Naive B cell (primary cell): Measurements from ENCODE around the gene IZUMO1. TPM values are rescaled to one million over a fixed set of nuclear protein-coding genes. Genes with fewer than 3 reads are reported as not detected.
"Not testable (repeated sequence)": the region's sequence is repeated elsewhere in the genome, so short reads cannot be mapped to it uniquely, and the experiment has no call there.

Source experiments
- ATAC-seq, 2 donors: fragments of 150-1000 bp; cut with Tn5 transposase; 2 replicates each; pipeline ENCODE4 v1.10.0; 2021; ENCODE audit warnings: low read depth in 2 of 2, mild to moderate bottlenecking in 2 of 2, moderate library complexity in 2 of 2
- DNase-seq: peaks from one replicate; pipeline ENCODE4 v3.0.0; 2022
- H3K27ac Mint-ChIP-seq, 6 donors: one replicate each; pipeline ENCODE4 v1.8.0; 2020 to 2022; ENCODE audit warnings: mild to moderate bottlenecking in 6 of 6, mixed read lengths in 6 of 6, moderate library complexity in 5 of 6, inconsistent platforms in 2 of 6
- H3K27me3 Mint-ChIP-seq, 3 donors: one replicate each; pipeline ENCODE4 v1.8.0; 2021 to 2022; ENCODE audit warnings: mixed read lengths in 3 of 3, mild to moderate bottlenecking in 1 of 3
- H3K36me3 Mint-ChIP-seq, 2 donors: one replicate each; pipeline ENCODE4 v1.8.0; 2020 to 2022; ENCODE audit warnings: mixed read lengths in 2 of 2, inconsistent platforms in 1 of 2, mild to moderate bottlenecking in 1 of 2
- H3K4me1 Mint-ChIP-seq, 3 donors: one replicate each; pipeline ENCODE4 v1.8.0; 2020 to 2022; ENCODE audit warnings: mixed read lengths in 3 of 3, inconsistent platforms in 1 of 3, mild to moderate bottlenecking in 1 of 3, moderate library complexity in 1 of 3
- H3K4me3 Mint-ChIP-seq, 8 donors: one replicate each; pipeline ENCODE4 v1.8.0; 2020 to 2022; ENCODE audit warnings: mild to moderate bottlenecking in 8 of 8, mixed read lengths in 8 of 8, moderate library complexity in 8 of 8, inconsistent platforms in 2 of 8
- H3K9me3 Mint-ChIP-seq, 7 donors: one replicate each; pipeline ENCODE4 v1.8.0; 2020 to 2022; ENCODE audit warnings: mixed read lengths in 7 of 7, mild to moderate bottlenecking in 5 of 7, inconsistent platforms in 2 of 7, moderate library complexity in 1 of 7
- polyA plus RNA-seq, 6 donors: library from polyadenylated mRNA; unstranded; fragments of 300-500 nt; fragmentation: Illumina TruSeq; gene quantifications; one replicate each; pipeline ENCODE4 v1.2.3, GENCODE V29; 2021; ENCODE audit warnings: low read depth in 6 of 6

IZUMO1 gene
- polyA plus RNA-seq = not detected

DNA sequence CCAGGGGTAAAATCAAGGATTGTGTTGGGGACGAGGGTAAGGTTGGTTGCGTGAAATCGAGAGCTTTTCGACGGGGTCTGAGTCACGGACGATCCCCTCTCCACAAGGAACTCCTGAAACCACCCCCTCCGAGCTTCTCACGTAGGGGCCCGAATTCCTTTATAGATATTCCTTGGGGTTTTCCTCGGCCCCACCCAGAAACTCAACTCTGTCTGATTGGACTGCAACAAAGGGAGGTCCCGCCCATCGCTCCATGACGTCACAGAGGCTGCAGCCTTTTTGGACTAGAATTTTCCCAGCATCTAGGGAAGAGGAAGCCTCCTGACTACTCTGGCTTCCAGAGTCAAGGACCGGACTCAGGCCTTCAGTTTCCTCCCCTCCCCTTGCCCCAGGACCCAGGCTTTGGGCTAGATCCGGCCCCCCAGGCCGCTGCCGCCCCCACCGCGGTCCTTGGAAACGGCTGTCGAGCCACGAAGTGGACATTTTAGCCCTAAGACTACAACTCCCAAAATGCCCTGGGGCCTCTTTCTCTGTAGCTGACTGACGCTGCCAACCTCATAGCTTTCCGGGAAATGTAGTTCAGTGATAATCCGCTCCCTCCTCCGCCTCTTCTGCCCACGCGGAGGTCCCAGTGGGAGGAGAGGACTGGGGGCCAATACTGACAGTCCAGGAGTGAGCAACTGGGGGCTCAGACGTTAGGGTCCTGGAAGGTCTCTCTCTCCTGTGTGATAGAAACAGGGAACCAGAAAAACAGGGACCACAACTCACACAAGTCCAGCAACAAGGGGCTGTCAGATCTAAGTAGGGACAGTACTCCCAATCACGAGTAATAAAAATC, at the start of gene IZUMO1:
Gene IZUMO1 (minus strand): TSS at position 172 of the 838 bp plus-strand sequence. CDS start 1,050 bp downstream, outside the sequence.
- ATAC-seq = peak; percentile 77 to 78
- Mint-ChIP-seq H3K36me3 (peaks cover 0 to 8% of the 10 kb centered on the region in 2 donors), H3K27ac (peak within 1 kb of the TSS in 1 of 6 donors; percentile 22), H3K9me3 (peaks cover 0 to 5% (median 0%) of the 10 kb centered on the region in 7 donors), H3K4me3 (peak within 1 kb of the TSS in 5 of 8 donors; percentile 20 to 75 (median 41)), H3K27me3 (peaks cover 42 to 79% (median 47%) of the 10 kb centered on the region in 3 donors), H3K4me1 (peaks cover 13 to 23% (median 14%) of the 10 kb centered on the region in 3 donors)
- peak; percentile 37 for DNase-seq

DNA sequence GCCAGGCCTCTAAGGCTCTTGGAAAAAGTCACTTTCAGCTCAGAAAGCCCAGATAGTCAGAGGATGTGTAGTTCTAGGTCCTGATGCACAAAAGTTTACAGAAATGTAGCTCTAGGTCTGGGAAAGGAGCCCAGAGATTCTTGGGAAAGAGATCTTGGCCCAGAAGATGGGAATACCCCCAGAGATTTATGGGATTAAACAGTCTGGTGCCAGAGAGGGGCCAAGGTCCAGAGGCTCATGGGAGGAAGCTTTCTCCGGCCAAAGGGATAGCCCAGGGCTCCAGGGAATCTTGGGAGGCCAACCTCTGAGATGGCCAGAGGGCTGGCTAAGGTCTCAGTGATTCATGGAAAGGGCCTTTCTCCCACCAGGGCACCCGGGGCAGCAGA, 49.0 kb upstream of the IZUMO1 start:
- peak overlapping the region in 7 of 8 donors; percentile 78 to 96 (median 95) for H3K4me3 Mint-ChIP-seq
- no peaks in the 10 kb centered on the region for H3K36me3 Mint-ChIP-seq
- no peaks in the 10 kb centered on the region for H3K9me3 Mint-ChIP-seq
- H3K27me3 Mint-ChIP-seq = no peaks in the 10 kb centered on the region
- H3K4me1 Mint-ChIP-seq = peaks cover 12 to 15% (median 14%) of the 10 kb centered on the region in 3 donors
- DNase-seq = no peak
- H3K27ac Mint-ChIP-seq = peak overlapping the region in 3 of 6 donors; percentile 84 to 95 (median 95)
- no peak for ATAC-seq

DNA sequence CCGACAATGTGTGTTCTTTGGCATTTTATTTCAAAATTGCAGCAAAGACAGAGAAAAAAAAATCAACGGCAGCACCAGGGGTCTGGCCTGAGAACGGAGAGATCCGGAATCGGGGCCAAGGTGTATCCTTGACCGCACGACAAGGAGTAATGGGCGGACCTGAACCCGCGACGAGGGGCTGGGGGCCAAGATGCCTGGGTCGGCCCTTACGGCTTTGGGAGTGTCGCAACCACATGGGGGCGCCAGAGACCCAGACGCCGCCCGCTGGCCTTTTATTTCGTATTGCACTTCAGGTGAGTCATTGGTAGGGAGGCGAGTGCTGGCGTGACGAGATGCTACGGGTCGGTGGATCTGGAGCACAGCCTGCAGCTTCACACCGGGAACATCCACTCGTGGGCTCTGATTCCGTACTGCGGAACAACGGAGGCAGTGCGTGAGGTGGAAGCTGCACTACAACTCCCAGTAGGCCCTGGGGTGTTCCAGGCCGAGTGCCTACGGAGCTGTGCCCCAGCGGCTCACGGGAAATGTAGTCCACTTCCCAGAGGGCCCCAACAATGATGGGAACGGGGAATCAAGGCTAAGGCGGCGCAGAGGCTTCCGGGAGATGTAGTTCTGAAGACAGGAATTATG, 48.5 kb upstream of the IZUMO1 start:
- Mint-ChIP-seq H3K27ac (peak overlapping the region; percentile 81 to 95 (median 88)), H3K4me3 (peak overlapping the region; percentile 78 to 96 (median 95)), H3K27me3 (no peaks in the 10 kb centered on the region), H3K9me3 (no peaks in the 10 kb centered on the region), H3K4me1 (peaks cover 9 to 15% (median 14%) of the 10 kb centered on the region in 3 donors), H3K36me3 (no peaks in the 10 kb centered on the region)
- DNase-seq (peak; percentile 80), ATAC-seq (peak; percentile 97)

DNA sequence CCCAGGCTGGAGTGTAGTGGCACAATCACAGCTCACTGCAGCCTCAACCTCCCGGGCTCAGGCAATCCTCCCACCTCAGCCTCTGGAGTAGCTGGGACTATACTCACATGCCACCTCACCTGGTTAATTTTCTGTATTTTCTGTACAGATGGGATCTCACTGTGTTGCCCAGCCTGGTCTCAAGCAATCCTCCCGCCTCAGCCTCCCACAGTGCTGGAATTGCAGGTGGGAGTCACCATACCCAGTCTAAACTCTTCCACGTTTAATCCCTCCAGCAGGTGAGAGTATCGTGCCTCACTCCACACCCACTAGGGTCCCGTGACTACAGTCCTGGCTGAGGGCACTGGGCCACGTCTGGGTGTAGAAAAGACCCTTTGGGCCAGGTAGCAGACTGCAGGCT, 47.6 kb upstream of the IZUMO1 start:
- Mint-ChIP-seq H3K27ac (peak overlapping the region in 2 of 6 donors; percentile 84 to 93), H3K36me3 (no peaks in the 10 kb centered on the region), H3K9me3 (no peaks in the 10 kb centered on the region), H3K4me1 (peaks cover 8 to 15% (median 14%) of the 10 kb centered on the region in 3 donors), H3K4me3 (peak overlapping the region in 5 of 8 donors; percentile 78 to 95 (median 95)), H3K27me3 (no peaks in the 10 kb centered on the region)
- DNase-seq = no peak
- ATAC-seq = no peak

DNA sequence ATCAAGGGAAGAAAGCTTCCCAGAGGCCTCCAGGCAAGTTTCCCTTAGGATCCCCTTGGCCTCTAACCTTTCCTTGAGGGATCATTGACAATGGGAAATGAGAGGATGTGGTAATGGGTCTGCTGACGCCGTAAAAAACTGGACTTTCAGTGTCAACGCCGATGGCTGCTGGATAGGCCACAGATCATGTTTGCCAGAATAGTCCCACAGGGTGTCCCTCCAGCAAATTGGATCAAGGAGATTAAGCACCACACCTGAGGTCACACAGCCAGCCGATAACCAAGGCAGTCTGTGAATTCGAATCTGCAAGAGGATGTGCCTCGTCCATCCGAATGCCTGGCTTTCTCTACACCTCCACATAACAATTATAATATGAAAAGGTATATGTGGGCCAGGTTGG, 46.6 kb upstream of the IZUMO1 start:
- no peaks in the 10 kb centered on the region for H3K9me3 Mint-ChIP-seq
- DNase-seq (no peak), ATAC-seq (no peak)
- peak overlapping the region in 1 of 8 donors; percentile 41 for H3K4me3 Mint-ChIP-seq
- H3K27me3 Mint-ChIP-seq = no peaks in the 10 kb centered on the region
- H3K36me3 Mint-ChIP-seq = no peaks in the 10 kb centered on the region
- H3K27ac Mint-ChIP-seq = peak overlapping the region in 1 of 6 donors; percentile 79
- H3K4me1 Mint-ChIP-seq = peaks cover 8 to 15% (median 14%) of the 10 kb centered on the region in 3 donors

DNA sequence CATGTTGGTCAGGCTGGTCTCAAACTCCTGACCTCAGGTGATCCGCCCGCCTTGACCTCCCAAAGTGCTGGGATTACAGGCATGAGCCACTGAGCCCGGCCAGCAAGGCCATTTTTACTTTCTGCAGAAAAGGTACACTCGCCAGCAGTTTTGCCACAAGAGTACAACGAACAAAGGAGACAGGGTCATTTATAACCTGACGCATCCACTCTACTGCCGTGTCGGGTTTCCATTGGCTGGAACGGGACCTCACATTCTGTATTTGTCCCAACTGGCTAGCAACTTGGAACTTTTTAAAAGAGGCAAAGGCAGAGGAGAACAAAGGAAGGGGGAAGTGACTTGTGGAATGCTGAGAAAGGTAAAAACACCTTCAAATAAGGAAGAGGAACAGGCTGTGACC, 40.6 kb upstream of the IZUMO1 start:
- not testable (repeated sequence) for H3K9me3 Mint-ChIP-seq, H3K27me3 Mint-ChIP-seq, DNase-seq, H3K4me1 Mint-ChIP-seq, H3K36me3 Mint-ChIP-seq, ATAC-seq, H3K4me3 Mint-ChIP-seq
- peak overlapping the region in 3 of 6 donors; percentile 20 to 63 (median 33) for H3K27ac Mint-ChIP-seq

DNA sequence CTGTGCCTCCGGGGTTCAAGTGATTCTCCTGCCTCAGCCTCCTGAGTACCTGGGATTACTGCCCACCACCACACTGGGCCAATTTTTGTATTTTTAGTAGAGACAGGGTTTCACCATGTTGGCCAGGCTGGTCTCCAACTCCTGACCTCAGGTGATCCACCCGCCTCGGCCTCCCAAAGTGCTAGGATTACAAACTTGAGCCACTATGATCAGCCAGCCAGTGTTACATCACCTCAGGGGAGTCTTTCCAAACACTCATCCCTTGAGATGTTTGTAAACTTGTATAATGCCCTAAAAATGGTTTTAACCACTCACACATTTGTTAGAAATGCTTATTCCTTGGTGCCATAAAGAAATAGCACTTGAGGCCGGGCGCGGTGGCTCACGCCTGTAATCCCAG, 39.7 kb upstream of the IZUMO1 start:
- not testable (repeated sequence) for H3K27me3 Mint-ChIP-seq, H3K4me1 Mint-ChIP-seq, DNase-seq, H3K9me3 Mint-ChIP-seq, H3K36me3 Mint-ChIP-seq, H3K27ac Mint-ChIP-seq, ATAC-seq, H3K4me3 Mint-ChIP-seq

DNA sequence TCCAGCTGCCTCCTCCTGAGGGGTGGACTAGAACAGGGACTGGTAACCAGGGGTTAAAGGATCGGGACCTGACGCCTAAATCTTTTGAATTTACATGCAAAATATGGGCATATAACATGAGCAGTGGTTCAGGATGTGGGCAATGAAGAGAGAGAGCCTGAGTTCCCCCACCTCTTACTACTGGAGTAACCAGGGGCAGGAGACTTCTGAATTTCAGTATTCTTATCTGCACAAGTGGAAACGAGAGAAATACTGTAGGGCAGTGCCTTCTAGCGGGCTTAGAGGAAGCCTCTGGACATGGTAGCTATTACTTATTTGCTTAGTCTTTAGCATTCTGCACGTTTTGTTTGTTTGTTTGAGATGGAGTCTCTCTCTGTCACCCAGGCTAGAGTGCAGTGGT, 37.8 kb upstream of the IZUMO1 start:
- peak overlapping the region in 1 of 8 donors; percentile 24 for H3K4me3 Mint-ChIP-seq
- H3K4me1 Mint-ChIP-seq = peaks cover 6 to 12% (median 10%) of the 10 kb centered on the region in 3 donors
- H3K27me3 Mint-ChIP-seq = no peaks in the 10 kb centered on the region
- ATAC-seq (no peak), DNase-seq (no peak)
- no peaks in the 10 kb centered on the region for H3K36me3 Mint-ChIP-seq
- peak overlapping the region in 2 of 6 donors; percentile 13 to 78 for H3K27ac Mint-ChIP-seq
- H3K9me3 Mint-ChIP-seq = no peaks in the 10 kb centered on the region

DNA sequence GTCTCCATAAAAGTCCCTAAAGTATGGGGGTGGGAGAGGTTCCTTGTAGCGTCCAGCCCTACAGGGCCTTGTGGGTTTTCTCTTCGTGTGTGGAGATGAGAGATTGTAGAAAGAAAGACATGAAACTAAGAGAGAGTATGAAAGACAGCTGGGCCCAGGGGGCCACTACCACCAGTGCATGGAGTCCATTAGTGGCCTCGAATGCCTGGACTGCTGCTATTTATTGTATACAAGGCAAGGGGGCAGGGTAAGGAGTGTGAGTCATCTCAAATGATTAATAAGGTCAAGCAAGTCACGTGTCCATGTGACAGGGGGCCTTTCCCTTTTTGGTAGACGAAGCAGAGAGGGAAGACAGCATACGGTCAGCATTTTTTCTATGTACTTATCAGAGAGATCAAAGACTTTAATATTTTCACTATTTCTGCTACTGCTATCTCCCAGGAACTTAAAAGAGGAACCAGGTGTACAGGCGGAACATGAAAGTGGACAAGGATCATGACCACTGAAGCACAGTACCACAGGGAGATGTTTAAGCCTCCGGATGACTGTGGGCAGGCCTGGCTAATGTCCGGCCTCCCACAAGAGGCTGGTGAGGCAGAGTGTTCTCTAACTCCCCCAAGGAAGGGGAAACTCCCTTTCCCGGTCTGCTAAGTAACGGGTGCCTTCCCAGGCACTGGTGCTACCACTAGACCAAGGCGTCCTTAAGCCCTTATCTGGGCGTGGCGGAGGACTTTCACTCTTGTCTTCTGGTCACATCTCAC, 34.1 kb upstream of the IZUMO1 start:
- Mint-ChIP-seq H3K27ac (peak overlapping the region in 3 of 6 donors; percentile 37 to 88 (median 74)), H3K4me3 (no peak overlapping the region), H3K27me3 (no peaks in the 10 kb centered on the region), H3K9me3 (peaks cover 0 to 2% (median 0%) of the 10 kb centered on the region in 7 donors), H3K4me1 (peaks cover 11 to 13% (median 11%) of the 10 kb centered on the region in 3 donors), H3K36me3 (no peaks in the 10 kb centered on the region)
- DNase-seq (no peak), ATAC-seq (no peak)

DNA sequence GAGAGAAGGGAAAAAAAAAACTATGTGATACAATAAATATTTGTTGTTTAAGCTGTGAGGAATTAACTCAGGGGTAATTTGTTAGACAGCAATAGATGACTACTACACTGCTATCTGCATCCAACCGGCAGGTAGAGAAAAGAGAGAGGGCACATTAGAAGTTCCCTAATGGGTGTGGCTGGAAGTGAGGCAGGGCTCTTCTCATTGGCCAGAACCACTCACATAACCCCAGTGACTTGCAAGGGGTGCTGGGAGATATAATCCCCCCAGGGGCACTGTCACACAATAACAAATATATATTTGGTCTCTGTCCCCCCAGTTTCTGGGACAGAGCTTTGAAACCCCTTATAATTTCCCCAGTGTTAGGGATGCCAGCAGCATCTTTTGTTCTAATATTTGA, 32.9 kb upstream of the IZUMO1 start:
- Mint-ChIP-seq H3K4me3 (no peak overlapping the region), H3K36me3 (no peaks in the 10 kb centered on the region), H3K27me3 (no peaks in the 10 kb centered on the region), H3K4me1 (peaks cover 11 to 13% (median 11%) of the 10 kb centered on the region in 3 donors), H3K27ac (peak overlapping the region in 2 of 6 donors; percentile 47 to 57), H3K9me3 (peaks cover 0 to 2% (median 0%) of the 10 kb centered on the region in 7 donors)
- ATAC-seq (peak; percentile 22 to 37), DNase-seq (no peak)

DNA sequence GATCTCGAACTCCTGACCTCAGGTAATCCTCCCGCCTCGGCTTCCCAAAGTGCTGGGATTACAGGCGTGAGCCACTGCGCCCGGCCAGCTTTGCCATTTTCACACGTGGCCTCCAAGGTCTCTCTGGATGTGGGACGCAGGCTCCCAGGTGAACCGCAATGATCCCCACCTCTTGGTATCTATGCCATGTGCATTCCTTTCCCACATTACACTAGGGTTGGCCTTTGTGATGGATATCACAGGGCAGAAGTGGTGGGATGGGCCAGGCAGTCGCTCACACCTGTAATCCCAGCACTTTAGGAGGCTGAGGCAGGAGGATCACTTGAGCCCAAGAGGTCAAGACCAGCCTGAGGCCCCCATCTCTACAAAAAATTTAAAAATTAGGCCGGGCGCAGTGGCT, 31.0 kb upstream of the IZUMO1 start:
- ATAC-seq (no peak), DNase-seq (no peak)
- Mint-ChIP-seq H3K4me3 (no peak overlapping the region), H3K9me3 (peaks cover 0 to 2% (median 0%) of the 10 kb centered on the region in 7 donors), H3K27me3 (peaks cover 0 to 1% (median 0%) of the 10 kb centered on the region in 3 donors), H3K4me1 (peaks cover 11 to 13% (median 11%) of the 10 kb centered on the region in 3 donors), H3K36me3 (no peaks in the 10 kb centered on the region), H3K27ac (peak overlapping the region in 1 of 6 donors; percentile 15)

DNA sequence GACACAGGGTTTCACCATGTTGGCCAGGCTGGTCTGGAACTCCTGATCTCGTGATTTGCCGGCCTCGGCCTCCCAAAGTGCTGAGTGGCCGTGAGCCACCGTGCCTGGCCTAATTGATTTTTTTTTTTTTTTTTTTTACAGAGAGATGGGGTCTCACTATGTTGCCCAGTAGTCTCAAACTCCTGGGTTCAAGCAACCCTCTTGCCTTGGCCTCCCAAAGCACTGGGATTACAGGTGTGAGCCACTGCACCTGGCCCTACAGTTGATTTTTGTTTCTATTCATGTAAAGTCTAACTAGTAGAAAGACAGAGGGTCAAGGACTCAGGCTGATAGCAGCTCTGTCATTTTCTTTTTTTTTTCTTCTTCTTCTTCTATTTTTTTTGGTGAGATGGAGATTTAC, 30.4 kb upstream of the IZUMO1 start:
- ATAC-seq = no peak

DNA sequence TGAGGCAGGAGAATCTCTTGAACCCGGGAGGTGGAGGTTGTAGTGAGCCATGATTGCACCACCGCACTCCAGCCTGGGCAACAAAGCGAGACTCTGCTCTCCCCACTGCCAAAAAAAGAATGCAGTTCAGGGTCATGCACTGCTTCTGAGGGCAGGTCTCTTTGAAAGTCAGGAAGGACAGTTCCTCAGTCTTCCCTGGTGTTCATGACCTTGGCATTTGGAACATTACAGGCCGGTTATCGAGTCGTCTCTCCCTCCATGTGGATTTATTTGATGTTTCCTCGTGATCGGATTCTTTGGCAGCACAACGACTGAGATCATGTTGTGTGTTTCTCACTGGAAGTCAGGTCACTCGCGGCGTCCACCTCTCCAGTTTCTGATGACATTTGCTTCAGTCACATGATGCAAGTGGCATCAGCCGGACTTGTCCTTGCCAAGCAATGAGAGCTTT, 25.8 kb upstream of the IZUMO1 start:
- no peaks in the 10 kb centered on the region for H3K9me3 Mint-ChIP-seq
- H3K27me3 Mint-ChIP-seq = peaks cover 3 to 25% (median 8%) of the 10 kb centered on the region in 3 donors
- H3K27ac Mint-ChIP-seq = peak overlapping the region in 2 of 6 donors; percentile 66 to 76
- no peak overlapping the region for H3K4me3 Mint-ChIP-seq
- no peaks in the 10 kb centered on the region for H3K4me1 Mint-ChIP-seq
- no peaks in the 10 kb centered on the region for H3K36me3 Mint-ChIP-seq
- DNase-seq (no peak), ATAC-seq (no peak)

More for the DNA sequence above, 30.4 kb upstream of the IZUMO1 start:
- Mint-ChIP-seq H3K9me3 (peaks cover 0 to 2% (median 0%) of the 10 kb centered on the region in 7 donors), H3K27me3 (peaks cover 0 to 3% (median 0%) of the 10 kb centered on the region in 3 donors), H3K4me1 (peaks cover 6 to 8% (median 8%) of the 10 kb centered on the region in 3 donors), H3K36me3 (no peaks in the 10 kb centered on the region), H3K4me3 (no peak overlapping the region), H3K27ac (no peak overlapping the region)
- no peak for DNase-seq
